Left renal cortex interstitium (tissue), 4 donors: ENCODE measurements around the gene MYH3. TPM values are rescaled to one million over a fixed set of nuclear protein-coding genes. Genes with fewer than 3 reads are reported as not detected.

ENCODE experiments used
- DNase-seq, 4 donors: peaks; one replicate each; pipeline ENCODE4 v3.0.0-alpha.2; 2013; ENCODE audit warnings: low read depth in 4 of 4, low spot score in 2 of 4, missing footprints in 1 of 4
- polyA plus RNA-seq, 4 donors: library from polyadenylated mRNA; unstranded; fragments of 120-200 nt; gene quantifications; one replicate each; pipeline ENCODE4 v1.2.1, GENCODE V29; 2013; ENCODE audit not compliant: insufficient read length in 4 of 4

The MYH3 gene
- polyA plus RNA-seq, 4 donors = 2.6 to 8.0 (median 3.6) TPM

DNA sequence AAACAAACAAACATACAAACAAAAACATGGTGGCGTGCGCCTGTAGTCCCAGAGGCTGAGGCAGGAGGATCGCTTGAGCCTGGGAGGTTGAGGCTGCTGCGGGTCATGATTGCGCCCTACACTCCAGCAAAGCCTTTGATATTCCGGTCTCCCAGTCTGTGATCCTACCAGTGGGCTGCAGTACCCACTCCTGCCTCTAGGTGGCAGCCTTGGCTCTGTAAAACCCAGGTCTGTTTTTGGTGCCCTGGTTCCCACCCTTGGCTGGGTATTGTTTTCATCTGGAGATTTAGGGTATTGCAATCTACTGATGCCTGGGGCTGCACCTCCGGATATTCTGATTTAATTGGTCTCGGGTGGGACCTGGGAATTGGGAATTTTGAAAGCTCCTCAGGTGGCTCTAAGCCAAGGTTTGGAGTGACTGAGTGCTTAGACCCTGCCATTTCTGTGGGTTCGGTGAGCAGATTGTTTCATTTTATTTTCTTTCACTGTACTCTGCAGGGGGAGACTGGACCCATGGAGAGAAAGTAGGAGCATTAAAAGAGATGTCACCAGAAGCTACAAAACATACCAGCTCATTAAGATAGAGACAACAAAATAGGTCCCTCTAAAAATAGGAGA is 40.5 kb downstream of the MYH3 start:
- no peak for DNase-seq

DNA sequence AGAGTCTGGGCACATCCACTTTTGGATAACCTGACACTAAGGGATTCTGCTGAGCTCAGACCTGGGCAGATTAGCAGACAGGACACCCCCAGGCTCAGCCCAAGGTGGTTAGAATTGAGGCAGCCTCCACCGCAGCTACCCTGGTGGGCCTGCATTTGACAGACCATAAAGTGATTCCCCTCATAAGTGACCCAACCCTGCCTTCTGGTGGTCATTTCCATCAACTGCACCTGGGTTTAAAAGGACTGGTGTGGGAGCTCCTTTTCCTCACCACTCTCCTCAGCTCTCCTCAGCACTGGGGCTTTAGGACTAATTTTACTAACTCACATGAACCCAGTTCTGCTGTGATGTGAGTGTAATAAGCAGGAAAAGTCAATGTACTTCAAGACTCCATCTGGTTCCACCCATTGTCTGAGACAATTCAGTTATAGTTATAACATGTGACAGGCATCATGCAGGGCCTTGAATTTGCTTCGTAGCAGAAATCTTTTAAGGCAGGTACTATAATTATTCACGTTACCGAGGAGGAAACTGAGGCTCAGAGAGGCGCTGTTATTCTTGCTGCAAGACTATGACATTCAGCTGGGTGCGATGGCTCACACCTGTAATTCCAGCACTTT is 42.5 kb downstream of the MYH3 start:
- DNase-seq = peak in 3 of 4 donors; percentile 46 to 74 (median 65)

GRCh38 chr17:10613775-10614513 is 43.2 kb downstream of the MYH3 start:
- no peak for DNase-seq

DNA sequence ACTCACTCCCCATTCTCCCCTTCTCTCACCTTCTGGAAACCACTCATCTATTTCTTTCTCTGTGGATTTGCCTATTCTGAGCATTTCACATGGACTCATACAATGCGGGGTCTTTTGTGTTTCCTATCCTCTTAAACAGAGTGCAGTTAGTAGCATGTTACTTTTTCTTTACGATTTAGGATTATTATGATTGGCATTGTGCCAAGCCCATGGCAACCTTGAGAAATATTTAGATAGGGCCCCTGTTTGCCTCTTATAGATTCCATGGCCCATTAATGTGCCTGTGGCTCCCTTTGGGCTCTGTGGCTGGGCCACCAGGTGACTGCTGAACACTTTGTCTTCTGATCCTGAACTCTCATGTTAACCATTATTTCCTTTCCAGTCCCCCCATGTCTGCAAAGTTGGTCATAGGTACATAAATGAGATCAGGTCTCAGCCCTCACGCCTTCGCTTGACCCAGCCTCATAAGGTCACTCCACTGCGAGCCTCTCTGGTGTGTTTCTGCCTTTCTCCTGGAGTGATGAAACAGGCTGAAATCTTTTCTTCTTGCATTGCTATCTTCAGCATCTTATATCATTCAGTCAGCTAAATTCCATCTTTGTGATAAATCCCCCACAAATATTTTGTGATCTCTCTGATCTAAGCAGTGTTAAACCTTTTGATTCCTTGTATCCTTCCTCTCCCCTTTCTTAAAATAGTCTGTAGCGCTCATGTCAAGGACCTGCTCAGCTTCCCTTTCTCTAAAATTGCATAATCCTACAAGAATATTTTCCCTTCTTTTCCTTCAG is 44.0 kb downstream of the MYH3 start:
- DNase-seq = no peak

DNA sequence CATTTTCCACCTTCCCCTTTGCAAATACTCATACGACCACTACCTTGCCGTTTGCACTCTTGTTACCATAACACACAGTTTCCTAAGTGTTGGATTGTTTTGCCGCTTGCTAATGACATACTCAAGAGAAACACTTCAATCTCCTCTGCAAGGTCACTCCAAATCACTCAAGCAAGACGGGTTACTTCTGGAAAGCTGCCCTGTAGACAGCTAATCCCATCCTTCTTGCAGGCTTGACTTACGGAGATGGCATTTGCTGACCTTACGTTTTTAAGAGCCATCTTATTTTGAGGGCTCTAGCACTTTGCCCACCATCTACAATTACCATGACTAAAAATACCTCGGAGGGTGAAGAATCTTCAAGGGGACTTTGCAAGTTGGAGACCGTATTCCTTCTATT is 46.2 kb downstream of the MYH3 start:
- no peak for DNase-seq

DNA sequence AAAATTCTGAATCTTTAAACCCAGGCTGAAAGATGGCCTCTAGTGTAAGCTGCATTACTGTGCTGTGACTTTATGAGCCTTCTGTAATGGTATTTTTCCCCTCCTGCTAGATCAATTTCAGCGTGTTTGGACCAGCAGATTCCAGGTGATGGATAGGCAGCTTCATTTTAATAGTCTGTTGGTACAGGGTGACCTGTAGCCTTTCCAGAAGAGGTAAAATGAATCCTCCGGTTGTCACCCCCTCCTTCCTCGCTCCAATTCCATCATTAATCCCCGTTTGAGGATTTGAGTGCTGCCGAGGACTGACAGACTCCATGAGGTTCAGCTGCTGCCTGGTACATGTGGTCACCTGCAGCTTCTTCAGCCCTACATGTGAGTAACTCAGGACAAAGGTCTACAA is 48.9 kb downstream of the MYH3 start:
- DNase-seq = no peak

- DNase-seq = no peak
These were observed 51.0 kb downstream of the MYH3 start for GRCh38 chr17:10606110-10606509.

DNA sequence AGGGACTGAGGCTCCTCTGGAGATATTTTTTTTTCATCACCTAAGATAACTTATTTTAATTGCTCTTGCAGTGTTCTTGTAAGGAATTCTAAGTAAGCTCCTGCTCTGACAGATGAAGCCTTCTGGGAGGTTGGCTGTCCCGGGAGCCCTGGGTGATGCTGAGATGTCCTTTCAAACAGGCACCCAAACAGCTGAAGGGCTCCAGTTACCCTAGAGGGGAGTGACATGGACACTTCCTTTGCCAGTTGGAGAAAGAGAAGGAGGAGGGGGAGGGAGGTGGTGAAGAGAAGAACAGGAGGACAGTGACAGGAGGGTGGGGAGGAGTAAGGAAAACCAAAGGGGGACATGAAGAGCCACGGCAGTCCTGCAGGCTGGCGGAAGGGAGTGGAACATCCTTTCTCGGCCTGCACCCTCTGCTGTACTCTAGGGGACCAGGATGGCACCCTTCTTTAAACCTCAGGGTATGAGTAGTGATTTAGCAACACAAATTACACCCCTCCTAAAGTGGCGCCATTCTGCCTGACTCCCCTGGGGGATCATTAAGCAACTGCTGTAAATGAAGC is 51.8 kb downstream of the MYH3 start:
- DNase-seq = no peak

DNA sequence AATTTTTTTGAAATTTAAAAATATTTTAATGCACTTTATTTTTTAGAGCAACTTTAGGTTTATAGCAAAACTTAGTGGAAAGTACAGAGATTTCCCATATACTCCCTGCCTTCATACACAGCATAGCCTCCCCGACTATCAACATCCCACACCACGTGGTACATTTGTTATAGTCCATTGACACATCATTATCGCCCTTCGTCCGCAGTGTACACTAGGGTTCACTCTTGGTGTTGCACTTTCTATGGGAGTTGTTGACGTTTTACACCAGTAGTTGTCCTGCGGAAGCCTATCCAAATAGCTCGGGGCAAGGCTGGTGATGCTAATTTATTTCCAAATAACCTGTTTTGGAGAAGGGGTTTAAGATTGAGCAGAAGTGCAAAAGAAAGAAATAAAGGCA is 52.6 kb downstream of the MYH3 start:
- no peak for DNase-seq

- no peak for DNase-seq
These were observed 53.2 kb downstream of the MYH3 start for GRCh38 chr17:10603931-10604330.

DNA sequence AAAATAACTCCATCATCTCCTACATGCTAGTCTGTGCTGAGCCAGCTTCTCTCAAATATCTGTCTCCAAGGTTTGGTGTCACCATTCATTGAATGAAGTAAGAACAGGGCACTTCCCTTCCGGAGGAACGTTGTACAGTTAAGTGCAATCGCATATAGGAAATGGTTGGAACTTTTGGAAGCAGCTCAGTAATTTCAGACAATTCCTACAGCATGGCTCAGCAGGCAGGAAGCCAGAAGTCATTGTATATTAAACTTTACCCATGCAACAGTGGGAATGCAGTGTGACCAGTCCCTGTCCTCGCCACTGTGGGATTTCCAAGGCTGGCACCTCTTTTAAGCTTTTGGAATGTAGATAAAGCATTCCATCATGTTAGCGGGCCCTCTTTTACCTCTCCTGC is 56.5 kb downstream of the MYH3 start:
- no peak for DNase-seq

DNA sequence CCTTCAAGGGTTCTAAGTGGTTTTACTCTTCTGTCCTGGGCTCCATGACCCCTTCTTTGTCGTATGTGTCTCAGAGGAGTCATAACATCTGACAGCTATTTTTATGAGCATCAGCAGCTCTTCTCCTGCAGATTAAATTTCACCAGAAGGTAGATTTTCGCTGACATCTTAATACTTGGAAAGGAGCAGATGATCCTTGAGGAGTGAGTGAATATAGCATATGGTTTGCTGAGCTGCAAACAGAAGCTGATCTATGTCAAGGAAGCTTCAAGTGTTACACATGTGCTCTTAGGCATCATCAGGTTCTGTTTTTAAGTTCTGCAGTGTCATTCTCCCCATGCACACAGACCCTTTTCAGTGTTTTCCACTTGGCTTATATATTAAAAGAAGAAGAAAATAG is 58.5 kb downstream of the MYH3 start:
- no peak for DNase-seq

DNA sequence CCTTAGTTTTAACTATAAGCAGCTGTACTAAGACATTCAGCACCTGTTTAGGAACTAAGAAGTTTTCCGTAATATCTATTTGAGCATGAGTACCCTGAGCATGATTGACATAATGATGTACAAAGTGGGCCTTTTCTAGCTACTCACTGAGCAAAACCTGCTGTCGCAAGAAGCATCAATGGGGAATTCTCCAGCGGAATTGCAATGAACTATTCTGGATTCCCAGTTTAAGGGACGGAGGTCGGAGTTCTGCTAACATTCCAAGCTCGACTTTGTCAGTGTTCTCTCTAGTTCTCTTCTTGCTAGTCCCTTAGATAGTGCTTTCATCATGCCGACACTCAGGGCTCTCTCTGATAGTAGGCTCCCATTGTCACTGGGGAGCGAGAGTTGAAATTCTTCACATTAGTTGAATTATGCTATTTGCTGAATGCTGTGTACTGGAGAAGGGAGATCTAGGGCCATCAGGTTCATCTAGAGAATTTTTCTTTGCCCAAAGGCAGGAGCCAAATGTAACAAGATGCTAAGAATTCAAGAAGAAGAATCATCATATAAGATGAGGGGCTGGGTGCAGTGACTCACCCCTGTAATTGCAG is 67.5 kb downstream of the MYH3 start:
- DNase-seq = no peak

- DNase-seq = no peak
These were observed 71.6 kb downstream of the MYH3 start for GRCh38 chr17:10585529-10585928.

DNA sequence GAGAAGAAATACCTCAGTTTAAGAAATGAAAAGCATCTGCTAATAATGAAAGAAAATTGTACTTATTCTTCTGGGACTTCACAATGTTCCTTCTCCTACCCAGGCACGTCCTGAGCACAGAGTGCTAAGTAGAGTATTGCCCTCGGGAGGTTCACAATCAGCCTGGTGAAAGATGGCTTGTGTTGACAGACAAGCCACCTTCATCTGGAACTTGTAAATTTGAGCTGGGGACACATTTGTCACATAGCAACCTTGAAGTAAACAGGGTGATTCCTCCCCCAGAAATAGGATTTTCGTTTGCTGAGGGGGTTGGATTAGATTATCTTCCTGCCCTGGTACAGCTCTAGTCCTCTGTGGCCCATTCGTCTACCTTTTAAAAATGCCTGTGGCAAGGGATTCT is 73.3 kb downstream of the MYH3 start:
- DNase-seq = no peak

DNA sequence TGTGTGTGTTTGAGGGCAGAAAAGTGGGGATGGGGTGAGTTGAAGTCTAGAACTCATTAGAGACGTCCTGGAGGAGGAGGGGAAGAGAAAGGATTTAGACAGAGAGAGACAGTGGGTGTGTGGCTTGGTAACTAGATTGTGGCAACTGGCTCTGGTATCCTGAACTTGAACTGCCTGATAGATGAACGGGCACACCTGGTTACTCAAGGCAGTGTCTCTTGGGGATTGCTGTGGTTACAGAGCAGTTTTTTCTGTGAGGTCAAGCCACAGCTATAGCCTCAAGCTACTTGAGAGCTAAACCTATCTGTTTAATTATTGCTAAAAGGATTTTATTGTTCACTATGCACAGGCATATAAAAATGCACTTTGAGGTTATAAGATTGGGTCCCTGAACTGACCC is 77.8 kb downstream of the MYH3 start:
- DNase-seq = no peak

Other genes starting within 250 kb of the MYH3 start
- gene MYH8, start 235.4 kb downstream of the MYH3 start, polyA plus RNA-seq = 1 to 10 TPM in 1 of 4 donors, under 1 TPM in 3; 0.64 to 1.1 (median 0.70) TPM
- gene MYH4, start 187.8 kb downstream of the MYH3 start, polyA plus RNA-seq = under 1 TPM; 0.04 to 0.21 (median 0.11) TPM
- gene MYH1, start 138.8 kb downstream of the MYH3 start, polyA plus RNA-seq = under 1 TPM in 2 of 4 donors, not detected in 2; 0.03 to 0.04 TPM
- under 1 TPM in 1 of 4 donors, not detected in 3; 0.06 TPM for gene MYH2, start 107.7 kb downstream of the MYH3 start, polyA plus RNA-seq
- gene SCO1, start 40.2 kb upstream of the MYH3 start, polyA plus RNA-seq = 10 to 100 TPM; 38.6 to 41.7 (median 40.6) TPM
- gene ADPRM, start 40.3 kb upstream of the MYH3 start, polyA plus RNA-seq = 10 to 100 TPM; 17.5 to 18.5 (median 17.8) TPM
- 10 to 100 TPM in 2 of 4 donors, 1 to 10 TPM in 2; 8.4 to 11.0 (median 9.7) TPM for gene TMEM220, start 72.7 kb upstream of the MYH3 start, polyA plus RNA-seq
- 1 to 10 TPM; 1.2 to 6.6 (median 4.2) TPM for gene TMEM238L, start 146.8 kb upstream of the MYH3 start, polyA plus RNA-seq
- under 1 TPM in 3 of 4 donors, not detected in 1; 0.03 to 0.11 (median 0.07) TPM for gene PIRT, start 180.8 kb upstream of the MYH3 start, polyA plus RNA-seq